SK-N-SH treated with all-trans-retinoic acid at 6 μM for 48 hours (cell line): ENCODE measurements around the gene RGS9.
"Not testable (repeated sequence)": the region's sequence is repeated elsewhere in the genome, so short reads cannot be mapped to it uniquely, and the experiment has no call there.

Experiments used
- ATAC-seq: fragments of 200-7000 bp; cut with Tn5 transposase; 3 replicates; pipeline ENCODE4 v1.9.1; 2020; ENCODE audit warnings: mild to moderate bottlenecking, moderate library complexity
- ARNTL ChIP-seq: fragments of 450-650 bp; formaldehyde crosslinking; IDR thresholded peaks from 2 replicates; pipeline ENCODE4 v1.5.0; 2020; ENCODE audit warnings: low read depth, mild to moderate bottlenecking, moderate library complexity, borderline replicate concordance
- BACH2 ChIP-seq: fragments of 250-450 bp; sonication (Bioruptor Pico); IDR thresholded peaks from 2 replicates; pipeline ENCODE4 v1.9.0; 2021; ENCODE audit warnings: mild to moderate bottlenecking, borderline replicate concordance
- CREB5 ChIP-seq: fragments of 250-450 bp; sonication (Bioruptor Pico); IDR thresholded peaks from 2 replicates; pipeline ENCODE4 v1.5.1; 2020; ENCODE audit warnings: low read depth, mild to moderate bottlenecking, moderate library complexity
- CSDC2 ChIP-seq: fragments of 250-450 bp; sonication (Bioruptor Pico); IDR thresholded peaks from 2 replicates; pipeline ENCODE4 v1.5.0; 2020; ENCODE audit warnings: mild to moderate bottlenecking, moderate library complexity
- CSRNP3 ChIP-seq: fragments of 250-450 bp; sonication (Bioruptor Pico); IDR thresholded peaks from 2 replicates; pipeline ENCODE4 v1.5.1; 2021; ENCODE audit warnings: mild to moderate bottlenecking, moderate library complexity
- ESRRG ChIP-seq: fragments of 250-450 bp; sonication (Bioruptor Pico); IDR thresholded peaks from 2 replicates; pipeline ENCODE4 v1.6.1; 2021; ENCODE audit warnings: mild to moderate bottlenecking
- ISL1 ChIP-seq: fragments of 250-450 bp; sonication (Bioruptor Pico); IDR thresholded peaks from 2 replicates; pipeline ENCODE4 v2.1.2; 2022; ENCODE audit warnings: mild to moderate bottlenecking, moderate library complexity
- OSR1 ChIP-seq: fragments of 250-450 bp; sonication (Bioruptor Pico); IDR thresholded peaks from 2 replicates; pipeline ENCODE4 v1.8.0; 2022; ENCODE audit warnings: moderate library complexity, mild to moderate bottlenecking, inconsistent platforms
- PPARA ChIP-seq: fragments of 250-450 bp; sonication (Bioruptor Pico); IDR thresholded peaks from 2 replicates; pipeline ENCODE4 v1.5.0; 2020; ENCODE audit warnings: mild to moderate bottlenecking, borderline replicate concordance
- RARB ChIP-seq: fragments of 250-450 bp; sonication (Bioruptor Pico); IDR thresholded peaks from 2 replicates; pipeline ENCODE4 v1.8.0; 2021; ENCODE audit warnings: mild to moderate bottlenecking, moderate library complexity
- SNAI2 ChIP-seq: fragments of 250-450 bp; sonication (Bioruptor Pico); IDR thresholded peaks from 2 replicates; pipeline ENCODE4 v1.5.0; 2020; ENCODE audit warnings: mild to moderate bottlenecking, moderate library complexity
- TCF4 ChIP-seq: fragments of 250-450 bp; sonication (Bioruptor Pico); IDR thresholded peaks from 2 replicates; pipeline ENCODE4 v1.8.0; 2021; ENCODE audit warnings: mild to moderate bottlenecking, moderate library complexity, borderline replicate concordance
- TOX ChIP-seq: fragments of 250-450 bp; sonication (Bioruptor Pico); IDR thresholded peaks from 2 replicates; pipeline ENCODE4 v1.8.0; 2021; ENCODE audit warnings: mild to moderate bottlenecking, moderate library complexity, borderline replicate concordance
- ZC3H10 ChIP-seq: fragments of 250-450 bp; sonication (Bioruptor Pico); IDR thresholded peaks from 2 replicates; pipeline ENCODE4 v1.5.1; 2021; ENCODE audit warnings: mild to moderate bottlenecking, moderate library complexity
- ZFP30 ChIP-seq: fragments of 450-650 bp; formaldehyde crosslinking; IDR thresholded peaks from 2 replicates; pipeline ENCODE4 v1.5.0; 2022; ENCODE audit warnings: mild to moderate bottlenecking, moderate library complexity
- ZNF565 ChIP-seq: fragments of 450-650 bp; formaldehyde crosslinking; conservative IDR thresholded peaks from 2 replicates; pipeline ENCODE4 v1.5.0; 2020; ENCODE audit warnings: low read depth, mild to moderate bottlenecking, moderate library complexity
- ZNF70 ChIP-seq: fragments of 450-650 bp; formaldehyde crosslinking; IDR thresholded peaks from 2 replicates; pipeline ENCODE4 v1.5.0; 2020; ENCODE audit warnings: mild to moderate bottlenecking, moderate library complexity
- ZNF8 ChIP-seq: fragments of 450-650 bp; formaldehyde crosslinking; IDR thresholded peaks from 2 replicates; pipeline ENCODE4 v1.5.0; 2020; ENCODE audit warnings: mild to moderate bottlenecking, moderate library complexity
- TF ChIP-seq, protein P1 (sequence below): fragments of 250-450 bp; sonication (Bioruptor Pico); IDR thresholded peaks from 2 replicates; pipeline ENCODE4 v1.8.0; 2020; ENCODE audit warnings: mild to moderate bottlenecking, moderate library complexity, borderline replicate concordance
- TF ChIP-seq, protein P2 (sequence below): fragments of 250-450 bp; sonication (Bioruptor Pico); IDR thresholded peaks from 2 replicates; pipeline ENCODE4 v1.8.0; 2021; ENCODE audit warnings: low read depth, mild to moderate bottlenecking, moderate library complexity, borderline replicate concordance

RGS9 gene

GRCh38 chr17:65175952-65176351 is 38.8 kb downstream of the RGS9 start:
- TF ChIP-seq TCF4 (CRISPR knock-in tag) (no peak), BACH2 (CRISPR knock-in tag) (no peak)
- no peak for ATAC-seq

DNA sequence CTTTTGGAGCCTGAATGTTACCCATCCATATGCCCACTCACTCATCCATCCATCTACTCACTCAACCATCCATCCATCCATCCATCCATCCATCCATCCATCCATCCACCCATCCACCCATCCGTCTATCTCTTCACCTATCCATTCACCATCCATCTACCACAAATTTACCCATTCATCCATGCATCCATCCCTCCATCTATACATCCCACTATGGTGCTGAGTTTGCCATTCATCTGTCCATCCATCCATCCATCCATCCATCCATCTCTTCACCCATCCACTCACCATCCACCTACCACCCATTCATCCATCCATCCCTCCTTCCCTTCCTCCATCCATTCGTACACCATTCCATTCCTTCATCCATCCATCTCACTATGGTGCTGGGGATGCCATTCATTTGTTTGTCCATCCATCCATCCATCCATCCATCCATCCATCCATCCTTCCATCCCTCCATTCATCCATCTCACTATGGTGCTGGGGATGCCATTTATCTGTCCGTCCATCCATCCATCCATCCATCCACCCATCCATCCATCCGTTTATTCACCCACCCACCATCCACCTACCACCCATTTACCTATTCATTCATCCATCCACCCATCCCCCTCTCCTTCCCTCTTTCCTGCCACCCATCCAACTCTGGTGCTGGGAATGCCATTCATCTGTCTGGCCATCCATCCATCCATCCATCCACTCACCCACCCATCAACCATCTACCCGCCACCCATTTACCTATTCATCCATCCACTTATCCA is 39.7 kb downstream of the RGS9 start:
- ATAC-seq: no peak
- TF ChIP-seq CSRNP3 (CRISPR knock-in tag) (no peak), ARNTL (CRISPR knock-in tag) (no peak), OSR1 (no peak), CREB5 (CRISPR knock-in tag) (no peak), ZFP30 (CRISPR knock-in tag) (no peak), PPARA (CRISPR knock-in tag) (no peak), ESRRG (CRISPR knock-in tag) (no peak), ZNF70 (CRISPR knock-in tag) (no peak), ZNF565 (CRISPR knock-in tag) (no peak)
- TF ChIP-seq, protein P1, sequence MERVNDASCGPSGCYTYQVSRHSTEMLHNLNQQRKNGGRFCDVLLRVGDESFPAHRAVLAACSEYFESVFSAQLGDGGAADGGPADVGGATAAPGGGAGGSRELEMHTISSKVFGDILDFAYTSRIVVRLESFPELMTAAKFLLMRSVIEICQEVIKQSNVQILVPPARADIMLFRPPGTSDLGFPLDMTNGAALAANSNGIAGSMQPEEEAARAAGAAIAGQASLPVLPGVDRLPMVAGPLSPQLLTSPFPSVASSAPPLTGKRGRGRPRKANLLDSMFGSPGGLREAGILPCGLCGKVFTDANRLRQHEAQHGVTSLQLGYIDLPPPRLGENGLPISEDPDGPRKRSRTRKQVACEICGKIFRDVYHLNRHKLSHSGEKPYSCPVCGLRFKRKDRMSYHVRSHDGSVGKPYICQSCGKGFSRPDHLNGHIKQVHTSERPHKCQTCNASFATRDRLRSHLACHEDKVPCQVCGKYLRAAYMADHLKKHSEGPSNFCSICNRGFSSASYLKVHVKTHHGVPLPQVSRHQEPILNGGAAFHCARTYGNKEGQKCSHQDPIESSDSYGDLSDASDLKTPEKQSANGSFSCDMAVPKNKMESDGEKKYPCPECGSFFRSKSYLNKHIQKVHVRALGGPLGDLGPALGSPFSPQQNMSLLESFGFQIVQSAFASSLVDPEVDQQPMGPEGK (CRISPR knock-in tag): no peak
- TF ChIP-seq, protein P2, sequence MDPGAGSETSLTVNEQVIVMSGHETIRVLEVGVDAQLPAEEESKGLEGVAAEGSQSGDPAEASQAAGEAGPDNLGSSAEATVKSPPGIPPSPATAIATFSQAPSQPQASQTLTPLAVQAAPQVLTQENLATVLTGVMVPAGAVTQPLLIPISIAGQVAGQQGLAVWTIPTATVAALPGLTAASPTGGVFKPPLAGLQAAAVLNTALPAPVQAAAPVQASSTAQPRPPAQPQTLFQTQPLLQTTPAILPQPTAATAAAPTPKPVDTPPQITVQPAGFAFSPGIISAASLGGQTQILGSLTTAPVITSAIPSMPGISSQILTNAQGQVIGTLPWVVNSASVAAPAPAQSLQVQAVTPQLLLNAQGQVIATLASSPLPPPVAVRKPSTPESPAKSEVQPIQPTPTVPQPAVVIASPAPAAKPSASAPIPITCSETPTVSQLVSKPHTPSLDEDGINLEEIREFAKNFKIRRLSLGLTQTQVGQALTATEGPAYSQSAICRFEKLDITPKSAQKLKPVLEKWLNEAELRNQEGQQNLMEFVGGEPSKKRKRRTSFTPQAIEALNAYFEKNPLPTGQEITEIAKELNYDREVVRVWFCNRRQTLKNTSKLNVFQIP: no peak

- TF ChIP-seq OSR1 (no peak), ISL1 (CRISPR knock-in tag) (0 out of 2 replicates have a peak, but pooled peaks have one; percentile 27)
- peak; percentile 15; the same call in 2 of the 3 replicates for ATAC-seq
Measured at GRCh38 chr17:65177901-65178300, 40.7 kb downstream of the RGS9 start.

GRCh38 chr17:65180276-65180675 is 43.1 kb downstream of the RGS9 start:
- not testable (repeated sequence) for ATAC-seq

DNA sequence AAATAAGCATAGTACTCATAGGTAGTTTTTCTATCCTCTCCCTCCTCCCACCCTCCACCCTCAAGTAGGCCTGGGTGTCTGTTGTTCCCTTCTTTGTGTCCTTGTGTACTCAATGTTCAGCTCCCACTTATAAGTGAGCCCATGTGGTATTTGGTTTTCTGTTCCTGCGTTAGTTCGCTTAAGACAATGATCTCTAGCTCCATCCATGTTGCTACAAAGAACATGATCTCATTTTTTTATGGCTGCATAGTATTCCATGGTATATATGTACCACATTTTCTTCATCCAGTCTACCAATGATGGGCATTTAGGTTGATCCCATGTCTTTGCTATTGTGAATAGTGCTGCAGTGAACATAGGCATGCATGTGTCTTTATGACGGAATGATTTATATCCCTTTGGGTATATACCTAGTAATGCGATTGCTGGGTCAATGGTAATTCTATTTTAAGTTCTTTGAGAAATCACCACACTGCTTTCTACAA is 43.6 kb downstream of the RGS9 start:
- not testable (repeated sequence) for ATAC-seq
- TF ChIP-seq ZNF8 (CRISPR knock-in tag): peak; percentile 98

DNA sequence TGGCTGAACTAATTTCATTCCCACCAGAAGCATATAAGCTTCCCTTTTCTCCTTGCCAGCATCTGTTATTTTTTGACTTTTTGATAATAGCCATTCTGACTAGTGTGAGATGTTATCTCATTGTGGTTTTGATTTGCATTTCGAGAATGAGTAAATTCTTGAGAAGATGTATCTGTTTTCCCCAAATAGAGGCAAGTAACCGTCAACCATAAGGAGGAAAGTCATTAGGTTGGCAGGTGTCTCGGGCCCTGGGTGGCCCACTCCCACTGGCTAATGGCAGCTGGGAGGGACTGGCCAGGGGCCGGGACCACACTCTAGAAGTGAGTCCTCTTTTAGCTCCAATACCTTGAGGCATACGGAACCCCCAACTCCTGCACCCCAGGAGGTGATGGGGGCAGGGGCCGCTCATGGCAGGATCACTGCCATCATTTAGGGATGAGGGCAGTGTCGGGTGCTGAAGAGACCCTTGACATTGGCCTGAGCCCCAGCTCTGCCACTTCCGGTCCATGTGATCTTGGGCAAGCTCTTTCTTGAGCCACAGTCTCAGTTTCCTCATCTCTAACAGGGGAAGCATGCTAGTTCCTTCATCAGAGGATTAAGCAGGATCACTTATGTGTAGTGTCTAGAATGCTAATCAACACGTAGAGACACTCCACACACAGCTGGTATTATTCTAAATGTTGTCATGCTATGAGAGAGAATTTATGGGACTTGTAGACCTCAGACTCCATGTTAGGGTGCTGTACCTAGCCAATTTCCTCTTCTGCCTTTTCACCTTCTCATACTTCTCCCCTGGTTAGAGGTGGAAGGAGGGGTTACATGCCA is 44.3 kb downstream of the RGS9 start:
- peak; percentile 53 for ATAC-seq

More for the DNA sequence above, 44.3 kb downstream of the RGS9 start:
- TF ChIP-seq TCF4 (CRISPR knock-in tag) (peak; percentile 43; the same call in 1 of the 2 replicates), RARB (CRISPR knock-in tag) (0 out of 2 replicates have a peak, but pooled peaks have one; percentile 32), SNAI2 (CRISPR knock-in tag) (no peak), CSDC2 (CRISPR knock-in tag) (no peak), ISL1 (CRISPR knock-in tag) (peak; percentile 83), ZC3H10 (CRISPR knock-in tag) (0 out of 2 replicates have a peak, but pooled peaks have one; percentile 34), TOX (CRISPR knock-in tag) (peak; percentile 44; the same call in 1 of the 2 replicates)
- TF ChIP-seq, protein P1 (CRISPR knock-in tag): peak; percentile 85
